Effector CD8-positive, alpha-beta T cell (primary cell): Measurements from ENCODE around the gene MCM9.

Source experiments
- DNase-seq: peaks from one replicate; lab custom pipeline; 2025; lab: John Stamatoyannopoulos, UW
- total RNA-seq, 4 experiments: gene quantifications; one replicate each; lab custom pipeline; 2026; lab: John Stamatoyannopoulos, UW

MCM9 gene
- 49.7 to 70.7 (median 54.1) reads per million in 4 experiments for total RNA-seq

- peak; percentile 80 for DNase-seq
Observed at GRCh38 chr6:118934461-118935330, at the start of gene MCM9. Gene MCM9 (minus strand): TSS chr6:118935159. CDS start chr6:118931723, 3,436 bp downstream.

- no peak for DNase-seq
Observed at GRCh38 chr6:118984342-118984741, 49.4 kb upstream of the MCM9 start.

GRCh38 chr6:118982575-118982911, 47.6 kb upstream of the MCM9 start:
- DNase-seq, result no peak

GRCh38 chr6:118981884-118982574, 47.1 kb upstream of the MCM9 start:
- DNase-seq, result no peak

- no peak for DNase-seq
Observed at GRCh38 chr6:118980063-118980462, 45.1 kb upstream of the MCM9 start.

GRCh38 chr6:118974790-118975189, 39.8 kb upstream of the MCM9 start:
- DNase-seq, result no peak

GRCh38 chr6:118971682-118972081, 36.7 kb upstream of the MCM9 start:
- DNase-seq, result no peak

- no peak for DNase-seq
Observed at GRCh38 chr6:118970866-118971265, 35.9 kb upstream of the MCM9 start.

GRCh38 chr6:118968416-118968815, 33.5 kb upstream of the MCM9 start:
- DNase-seq, result no peak

GRCh38 chr6:118967239-118967638, 32.3 kb upstream of the MCM9 start:
- DNase-seq, result no peak

GRCh38 chr6:118965843-118966370, 30.9 kb upstream of the MCM9 start:
- DNase-seq, result no peak

GRCh38 chr6:118965371-118965770, 30.4 kb upstream of the MCM9 start:
- DNase-seq, result no peak

GRCh38 chr6:118963003-118963402, 28.0 kb upstream of the MCM9 start:
- no peak for DNase-seq

- DNase-seq, result no peak
Observed at GRCh38 chr6:118959903-118960302, 24.9 kb upstream of the MCM9 start.

GRCh38 chr6:118953391-118953790, 18.4 kb upstream of the MCM9 start:
- DNase-seq, result no peak

GRCh38 chr6:118952683-118953082, 17.7 kb upstream of the MCM9 start:
- DNase-seq, result no peak

- no peak for DNase-seq
Observed at GRCh38 chr6:118945217-118945616, 10.3 kb upstream of the MCM9 start.

- no peak for DNase-seq
Observed at GRCh38 chr6:118940770-118941169, 5.8 kb upstream of the MCM9 start.

GRCh38 chr6:118939683-118940082, 4.7 kb upstream of the MCM9 start:
- DNase-seq, result no peak

GRCh38 chr6:118935978-118936703, 1.2 kb upstream of the MCM9 start:
- no peak for DNase-seq

- DNase-seq, result no peak
Observed at GRCh38 chr6:118935331-118935668, 341 bp upstream of the MCM9 start.

GRCh38 chr6:118933855-118934460, 1.0 kb downstream of the MCM9 start:
- no peak for DNase-seq
